GM12865 (cell line): Measurements from ENCODE around the gene BPI.

Experiments
- DNase-seq: peaks from one replicate; pipeline ENCODE4 v3.0.0; 2010; ENCODE audit warnings: low read depth
- H3K4me3 ChIP-seq: 2 replicates; pipeline ENCODE4 v1.5.1; 2011; ENCODE audit warnings: mild to moderate bottlenecking, low read depth, low read length, control low read depth
- CTCF ChIP-seq: IDR thresholded peaks from 2 replicates; pipeline ENCODE4 v1.5.1; 2011; ENCODE audit warnings: low read length, control low read depth, low read depth, inconsistent platforms; ENCODE audit not compliant: insufficient read depth; ENCODE audit errors: missing control alignments

Gene BPI

GRCh38 chr20:38286586-38287531 is 17.1 kb upstream of the BPI start:
- no peak for TF ChIP-seq CTCF
- H3K4me3 ChIP-seq: no peak overlapping the region
- no peak for DNase-seq

- H3K4me3 ChIP-seq: no peak overlapping the region
- peak; percentile 11 for DNase-seq
- no peak for TF ChIP-seq CTCF
Observed at GRCh38 chr20:38290829-38291814, 12.8 kb upstream of the BPI start.

- H3K4me3 ChIP-seq: no peak overlapping the region
- no peak for TF ChIP-seq CTCF
- no peak for DNase-seq
Observed at GRCh38 chr20:38291966-38292365, 12.0 kb upstream of the BPI start.

GRCh38 chr20:38293491-38294065 is 10.4 kb upstream of the BPI start:
- H3K4me3 ChIP-seq: no peak overlapping the region
- TF ChIP-seq CTCF: no peak
- no peak for DNase-seq

- no peak for TF ChIP-seq CTCF
- no peak overlapping the region for H3K4me3 ChIP-seq
- DNase-seq: no peak
Observed at GRCh38 chr20:38294076-38294591, 9.8 kb upstream of the BPI start.

GRCh38 chr20:38295811-38296210 is 8.1 kb upstream of the BPI start:
- H3K4me3 ChIP-seq: no peak overlapping the region
- no peak for DNase-seq
- no peak for TF ChIP-seq CTCF
